Colon (tissue), 2 donors: ENCODE data around the gene VCL.
"Not testable (repeated sequence)": the region's sequence is repeated elsewhere in the genome, so short reads cannot be mapped to it uniquely, and the experiment has no call there.

ENCODE experiments used
- FAIRE-seq: peaks from 2 replicates; lab custom pipeline; 2012; peaks lifted over from hg19 to GRCh38; lab: Jason Lieb, UNC
- donor health status: control.
- donor health status: control.

VCL gene

GRCh38 chr10:73971636-73972354, 26.1 kb upstream of the VCL start:
- FAIRE-seq, result no peak

DNA sequence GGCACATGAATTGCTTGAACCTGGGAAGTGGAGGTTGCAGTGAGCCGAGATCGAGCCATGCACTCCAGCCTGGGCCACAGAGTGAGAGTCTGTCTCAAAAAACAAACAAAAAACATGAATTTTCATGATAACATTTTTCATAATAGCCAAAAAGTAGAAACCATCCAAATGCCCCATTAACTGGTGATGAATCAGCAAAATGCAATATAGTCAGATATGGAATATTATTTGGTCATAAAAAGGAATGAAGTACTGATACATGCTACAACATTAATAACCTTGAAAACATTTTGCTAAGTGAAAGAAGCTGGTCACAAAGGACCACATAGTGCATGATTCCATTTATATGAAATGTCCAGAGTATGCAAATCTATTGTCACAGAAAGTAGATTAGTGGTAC, 24.5 kb upstream of the VCL start:
- no peak for FAIRE-seq

GRCh38 chr10:73974309-73974946, 23.5 kb upstream of the VCL start:
- FAIRE-seq, result no peak

GRCh38 chr10:73975388-73975787, 22.5 kb upstream of the VCL start:
- no peak for FAIRE-seq

GRCh38 chr10:73979141-73979808, 18.6 kb upstream of the VCL start:
- no peak for FAIRE-seq

GRCh38 chr10:73979809-73980433, 18.0 kb upstream of the VCL start:
- FAIRE-seq, result no peak

- FAIRE-seq, result no peak
Observed at GRCh38 chr10:73981812-73982211, 16.1 kb upstream of the VCL start.

- no peak for FAIRE-seq
Observed at GRCh38 chr10:73983096-73984047, 14.5 kb upstream of the VCL start.

DNA sequence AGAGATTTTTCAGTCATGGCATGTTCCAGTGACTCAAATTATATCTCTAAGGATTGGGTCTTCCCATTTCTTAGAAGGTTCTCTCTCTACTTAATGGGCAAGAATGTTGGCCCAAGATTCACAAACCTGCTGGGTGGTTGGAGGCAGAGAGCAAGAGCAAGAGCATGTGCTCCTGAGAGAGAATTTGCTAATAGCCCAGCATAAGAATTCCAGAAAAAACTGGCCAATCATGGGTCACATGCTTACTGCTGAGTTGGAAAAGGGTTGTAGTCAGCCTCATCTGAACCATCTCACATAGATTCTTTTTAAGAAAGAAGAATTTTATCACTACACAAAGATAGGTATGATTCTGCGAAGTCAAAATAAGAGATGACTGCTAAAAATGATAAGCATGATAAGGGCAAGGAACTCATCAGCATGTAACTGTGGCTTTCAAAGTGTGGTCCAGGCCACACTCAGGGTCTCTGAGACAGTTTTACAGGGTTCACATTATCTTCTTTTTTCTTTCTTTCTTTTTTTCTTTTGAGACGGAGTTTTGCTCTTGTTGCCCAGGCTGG, 8.2 kb upstream of the VCL start:
- no peak for FAIRE-seq

- no peak for FAIRE-seq
Observed at GRCh38 chr10:73991203-73991883, 6.6 kb upstream of the VCL start.

GRCh38 chr10:73991884-73992245, 6.1 kb upstream of the VCL start:
- FAIRE-seq, result no peak

- FAIRE-seq, result no peak
Observed at GRCh38 chr10:73992899-73993788, 4.8 kb upstream of the VCL start.

- FAIRE-seq, result no peak
Observed at GRCh38 chr10:73995035-73995358, 2.9 kb upstream of the VCL start.

- no peak for FAIRE-seq
Observed at GRCh38 chr10:73997461-73997786, 492 bp upstream of the VCL start.

GRCh38 chr10:73998623-73998928, 660 bp downstream of the VCL start:
- no peak for FAIRE-seq

GRCh38 chr10:73998929-73999691, 1.2 kb downstream of the VCL start:
- FAIRE-seq, result no peak

DNA sequence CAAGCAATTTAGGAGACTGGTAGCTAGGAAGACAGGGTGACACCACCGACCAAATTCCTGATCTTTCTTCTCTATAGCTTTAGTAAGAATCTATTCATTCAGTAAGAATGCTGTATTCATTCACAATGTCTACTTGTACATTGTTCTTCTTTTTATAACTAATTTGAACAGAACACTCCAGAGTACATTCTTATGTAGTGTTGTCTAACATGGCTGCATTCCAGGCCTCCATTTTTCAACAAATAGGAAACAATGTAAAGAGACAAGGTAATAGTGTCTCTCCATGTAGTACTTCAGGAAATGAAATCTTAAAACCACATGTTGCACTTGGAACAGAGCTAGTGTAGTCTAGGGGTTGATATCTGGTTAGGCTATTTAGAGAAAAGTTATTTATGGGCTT, 1.8 kb downstream of the VCL start:
- no peak for FAIRE-seq

DNA sequence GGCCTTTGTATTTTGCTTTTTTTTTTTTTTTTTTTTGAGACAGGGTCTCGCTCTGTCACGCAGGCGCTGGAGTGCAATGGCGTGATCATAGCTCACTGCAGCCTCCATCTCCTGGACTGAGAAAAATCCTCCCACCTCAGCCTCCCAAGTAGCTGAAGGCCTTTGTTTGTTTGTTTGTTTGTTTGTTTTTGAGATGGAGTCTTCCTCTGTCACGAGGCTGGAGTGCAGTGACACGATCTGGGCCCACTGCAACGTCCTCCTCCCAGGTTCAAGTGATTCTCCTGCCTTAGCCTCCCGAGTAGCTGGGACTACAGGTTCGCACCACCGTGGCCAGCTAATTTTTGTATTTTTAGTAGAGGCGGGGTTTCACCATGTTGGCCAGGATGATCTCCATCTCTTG, 2.3 kb downstream of the VCL start:
- FAIRE-seq, result not testable (repeated sequence)

DNA sequence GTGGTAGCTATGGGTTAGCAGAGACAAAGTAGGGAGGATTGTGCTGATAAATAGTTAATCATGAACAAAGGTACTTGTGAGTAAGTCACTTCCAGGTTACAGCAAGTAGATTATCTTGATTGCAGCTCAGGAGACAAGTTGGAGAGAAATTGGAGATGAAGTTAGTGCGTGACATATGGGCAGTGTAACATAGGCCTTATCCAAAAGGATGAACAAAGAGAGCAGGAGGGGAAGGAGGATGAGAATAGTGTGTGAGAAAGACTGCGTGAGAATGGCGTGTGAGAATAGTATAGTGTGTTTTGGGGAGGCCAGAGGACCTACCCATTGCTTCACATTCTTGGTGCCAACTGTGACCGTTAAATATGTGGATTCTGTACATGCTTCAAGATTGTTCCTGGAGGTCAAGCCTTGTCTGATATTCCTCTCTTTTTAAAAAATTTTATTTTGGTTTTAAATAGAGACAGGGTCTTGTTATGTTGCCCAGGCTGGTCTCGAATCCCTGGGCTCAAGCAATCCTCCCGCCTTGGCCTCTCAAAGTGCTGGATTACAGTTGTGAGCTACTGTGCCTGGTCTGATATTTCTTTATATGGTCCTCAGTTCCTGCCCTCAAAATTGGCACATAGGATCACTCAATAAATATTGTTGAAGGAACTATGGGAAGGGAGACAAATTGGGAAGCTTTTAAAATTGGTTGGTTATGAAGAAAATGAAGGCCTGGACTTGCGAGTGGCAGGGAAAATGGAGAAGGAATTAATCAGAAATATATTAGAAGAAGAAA, 3.2 kb downstream of the VCL start:
- no peak for FAIRE-seq
